ACHN (cell line): ENCODE results near the gene DSC1.
"Not testable (repeated sequence)": the region's sequence is repeated elsewhere in the genome, so short reads cannot be mapped to it uniquely, and the experiment has no call there.

ENCODE experiments used
- DNase-seq: peaks from one replicate; pipeline ENCODE4 v3.0.0-alpha.2; 2015
- in situ Hi-C: cut with HindIII; loops from 2 replicates; pipeline ENCODE4 v1.10.0; 2017; ENCODE audit warnings: low sequenced_read_pairs, low pct_ligation_motif_present, low pct_unique_long_range_greater_than_20kb

Gene DSC1

DNA sequence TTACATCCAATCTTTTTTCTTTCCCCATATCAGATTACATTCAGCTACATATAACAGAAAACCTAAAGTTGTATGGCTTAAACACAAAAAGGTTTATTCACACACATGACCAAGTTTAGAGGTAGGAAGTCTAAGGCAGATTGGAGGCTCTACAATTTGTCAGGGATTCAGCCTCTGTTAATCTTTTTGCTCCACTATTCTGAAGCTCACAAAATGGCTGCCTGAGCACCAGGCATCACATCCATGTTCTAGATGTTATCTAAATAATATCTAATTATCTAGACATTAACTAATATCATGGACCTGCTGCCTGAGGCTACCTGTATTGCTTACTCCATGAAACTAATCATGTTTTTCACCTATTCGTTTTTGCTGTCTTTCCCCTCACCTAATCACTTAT is 36.8 kb downstream of the DSC1 start:
- in situ Hi-C loops = no loop called here

DNA sequence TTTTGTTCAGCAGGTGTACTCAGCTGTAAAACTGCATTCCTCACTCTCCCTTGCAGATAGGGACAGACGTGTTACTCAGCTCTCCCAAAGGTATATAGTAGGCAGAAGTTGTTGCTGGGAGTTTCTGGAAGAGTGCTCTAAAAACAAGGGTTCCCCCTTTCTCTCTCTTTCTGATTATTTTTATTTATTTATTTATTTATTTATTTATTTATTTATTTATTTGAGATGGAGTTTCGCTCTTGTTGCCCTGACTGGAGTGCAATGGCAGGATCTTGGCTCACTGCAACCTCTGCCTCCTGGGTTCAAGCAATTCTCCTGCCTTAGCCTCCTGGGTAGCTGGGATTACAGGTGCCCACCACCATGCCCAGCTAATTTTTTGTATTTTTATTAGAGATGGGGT is 39.5 kb downstream of the DSC1 start:
- DNase-seq, in situ Hi-C loops: not testable (repeated sequence)

More for the DNA sequence above, 36.8 kb downstream of the DSC1 start:
- no peak for DNase-seq

DNA sequence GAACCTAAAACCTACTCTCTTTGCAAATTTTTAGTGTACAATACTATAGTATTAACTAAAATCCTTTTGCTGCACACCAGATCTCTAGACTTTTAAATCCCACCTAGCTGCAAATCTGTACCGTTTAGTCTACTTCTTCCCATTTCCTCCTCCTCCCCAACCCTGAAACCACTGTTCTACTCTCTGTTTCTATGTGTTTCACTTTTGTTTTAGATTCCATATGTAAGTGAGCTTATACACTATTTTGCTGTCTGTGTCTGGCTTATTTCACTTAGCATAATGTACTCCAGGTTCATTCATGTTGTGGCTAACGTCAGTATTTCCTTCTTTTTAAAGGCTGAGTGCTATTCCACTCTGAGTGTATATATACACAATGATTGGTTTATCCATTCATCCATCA is 42.1 kb downstream of the DSC1 start:
- DNase-seq = no peak
- in situ Hi-C loops = no loop called here

DNA sequence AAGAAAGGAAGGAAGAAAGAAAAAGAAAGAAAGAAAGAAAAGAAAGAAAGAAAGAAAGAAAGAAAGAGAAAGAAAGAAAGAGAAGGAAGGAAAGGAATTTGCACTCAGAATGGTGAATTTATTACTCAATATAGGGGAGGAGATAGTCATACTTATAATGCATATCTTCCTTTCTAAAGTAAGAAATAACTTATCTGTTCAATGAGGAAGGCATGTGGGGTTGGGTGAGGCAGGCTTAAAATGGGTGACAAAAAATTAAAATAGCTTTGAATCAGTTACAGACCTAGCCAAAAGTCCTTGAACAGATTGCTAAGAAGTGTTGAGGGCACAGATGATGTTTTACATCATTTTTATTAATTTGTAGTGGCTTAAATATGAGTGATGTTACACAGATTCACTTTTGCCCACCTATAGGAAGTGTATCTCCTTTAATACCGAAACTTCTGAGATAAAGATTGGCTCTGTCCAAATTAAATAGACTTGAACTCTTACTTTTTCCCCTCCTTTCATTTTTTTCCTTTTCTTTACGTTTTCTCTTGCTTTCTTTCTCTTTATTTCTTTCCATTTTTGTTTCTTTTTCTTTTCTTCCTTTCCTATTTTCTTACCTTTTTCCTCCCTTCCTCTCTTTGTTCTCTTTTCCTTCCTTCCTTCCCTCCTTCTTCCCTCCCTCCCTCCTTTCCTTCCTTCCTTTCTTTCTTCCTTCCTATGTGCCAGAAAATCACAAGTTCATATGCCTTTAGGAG is 45.6 kb downstream of the DSC1 start:
- DNase-seq = no peak
- in situ Hi-C loops = no loop called here

DNA sequence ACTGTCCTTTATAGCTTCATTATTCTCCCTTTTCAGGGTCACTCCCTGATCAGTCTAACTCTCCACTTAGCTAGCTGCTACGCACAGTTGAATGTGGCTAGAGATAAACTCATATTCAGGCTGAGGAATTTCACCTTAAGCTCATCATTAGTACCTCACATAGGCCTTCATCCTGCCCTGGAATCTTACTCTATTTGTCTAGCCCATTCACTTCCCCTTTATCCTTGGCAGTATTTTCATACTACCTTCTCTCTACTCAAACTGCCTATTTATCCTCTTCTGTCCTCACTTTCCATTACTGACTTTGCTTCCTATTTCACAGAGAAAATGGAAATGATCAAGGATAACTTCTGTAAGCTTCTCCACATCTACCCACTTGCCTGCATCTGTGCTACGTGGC is 49.9 kb downstream of the DSC1 start:
- no peak for DNase-seq
- in situ Hi-C loops = no loop called here

DNA sequence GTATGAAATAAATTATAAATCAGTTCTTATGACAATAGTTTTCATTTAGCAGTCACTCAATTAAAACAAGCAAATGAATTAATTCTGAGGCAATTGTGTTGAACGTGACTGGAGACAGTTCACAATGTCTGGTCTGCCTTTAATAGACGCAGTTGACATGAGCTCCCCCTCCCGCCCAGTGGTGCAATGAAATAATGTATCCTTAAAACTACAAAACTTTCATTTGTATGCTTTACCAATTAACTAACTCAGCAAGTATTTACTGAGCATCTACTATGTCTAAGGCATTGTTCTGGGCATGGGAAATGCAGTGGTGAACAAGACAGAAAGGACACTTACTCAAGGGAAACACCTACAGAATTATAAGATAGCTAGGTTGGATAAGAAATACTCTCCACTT is 56.9 kb downstream of the DSC1 start:
- no peak for DNase-seq
- in situ Hi-C loops = no loop called here

DNA sequence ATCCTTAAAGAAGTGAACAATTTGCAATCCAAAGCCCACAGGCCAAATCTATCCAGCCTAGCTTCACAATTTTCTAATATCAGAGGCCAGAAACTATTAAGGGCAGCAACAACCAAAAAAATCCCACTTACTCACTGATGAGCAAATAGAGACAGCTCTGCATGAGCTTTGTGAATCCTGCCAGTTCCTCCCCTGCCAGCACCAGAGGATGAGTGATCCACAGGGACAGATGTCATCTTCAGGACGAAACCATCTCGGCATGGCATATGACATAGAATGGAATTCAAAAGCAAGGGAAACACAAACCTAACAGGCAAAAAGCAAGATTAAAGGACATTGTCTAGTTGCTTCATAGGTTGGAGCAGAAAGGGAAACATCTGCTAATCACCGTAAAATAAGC is 58.2 kb downstream of the DSC1 start:
- no peak for DNase-seq
- in situ Hi-C loops = no loop called here

DNA sequence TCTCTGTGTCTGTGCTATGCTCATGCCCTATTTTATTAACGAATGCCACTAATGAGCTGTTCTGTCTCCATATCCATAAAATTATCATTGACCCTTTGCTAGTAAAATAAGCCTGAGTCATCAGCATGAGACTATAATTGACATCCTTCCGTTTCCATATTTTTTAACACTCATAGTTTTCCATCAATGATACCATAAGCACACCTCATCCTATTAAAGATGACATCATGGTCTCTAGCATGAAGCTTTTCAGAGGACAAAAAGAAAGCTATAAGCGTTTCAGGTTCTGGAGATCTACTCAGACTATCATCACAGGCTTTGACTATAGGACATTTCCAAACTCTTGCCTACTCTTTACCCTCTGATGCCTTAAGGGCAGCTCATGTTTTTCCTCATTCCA is 59.2 kb downstream of the DSC1 start:
- no peak for DNase-seq

DNA sequence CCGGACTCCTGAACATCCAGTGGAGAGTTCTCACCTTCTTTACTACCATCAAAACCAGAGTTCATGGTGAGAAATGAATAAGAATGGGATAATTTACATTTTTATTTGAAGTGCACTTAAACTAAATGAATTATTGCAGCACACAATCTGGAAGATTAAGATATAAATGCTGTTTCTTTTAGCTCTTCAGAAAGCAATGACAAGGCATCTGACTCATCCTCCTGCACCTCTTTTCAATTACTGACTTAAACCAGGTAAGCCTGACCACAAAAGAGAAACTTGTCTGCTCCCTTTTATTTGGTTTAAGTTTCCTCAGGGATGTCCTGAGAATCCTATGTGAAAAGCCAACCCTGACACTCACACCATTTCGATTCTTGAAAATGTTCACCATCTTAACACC is 59.7 kb downstream of the DSC1 start:
- DNase-seq = no peak
- in situ Hi-C loops = no loop called here

More for the DNA sequence above, 59.2 kb downstream of the DSC1 start:
- in situ Hi-C loops = no loop called here

DNA sequence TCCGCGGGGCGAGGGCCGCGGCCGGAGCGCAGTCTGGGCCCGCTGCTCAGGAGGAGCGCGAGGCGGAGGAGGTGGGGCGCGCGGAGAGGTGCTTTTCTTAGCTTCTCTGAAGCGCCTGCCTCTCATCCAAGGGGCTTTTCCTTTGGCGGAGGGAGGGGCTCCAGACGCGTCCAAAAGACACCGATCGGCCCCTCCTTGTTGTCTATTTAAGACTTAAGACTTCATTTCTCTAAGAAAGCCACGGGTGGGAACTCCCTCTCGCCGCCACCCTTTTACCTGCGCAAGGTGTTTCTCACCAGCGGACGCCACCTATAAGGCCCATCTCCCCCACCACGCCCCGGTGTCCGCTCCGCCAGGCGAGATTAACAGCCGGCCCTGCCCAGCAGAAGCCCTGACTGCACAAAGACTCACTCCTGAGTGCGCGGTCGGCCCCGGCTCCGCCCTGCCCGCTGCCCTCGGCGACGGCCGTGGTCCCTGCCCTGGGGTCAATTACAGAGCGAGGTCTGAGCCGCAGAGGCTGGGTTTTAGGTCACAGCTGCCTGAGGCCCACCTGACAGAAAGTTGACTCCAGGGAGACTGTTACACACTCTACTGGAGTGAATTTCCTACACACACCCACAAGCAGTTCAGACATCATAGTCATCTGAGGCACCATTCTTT is 60.5 kb downstream of the DSC1 start, which contains the start of gene DSC2:
DSC2 (minus strand) TSS at position 397 of the 660 bp plus-strand sequence. CDS start 450 bp downstream, outside the sequence.
- in situ Hi-C loops = no loop called here

DNA sequence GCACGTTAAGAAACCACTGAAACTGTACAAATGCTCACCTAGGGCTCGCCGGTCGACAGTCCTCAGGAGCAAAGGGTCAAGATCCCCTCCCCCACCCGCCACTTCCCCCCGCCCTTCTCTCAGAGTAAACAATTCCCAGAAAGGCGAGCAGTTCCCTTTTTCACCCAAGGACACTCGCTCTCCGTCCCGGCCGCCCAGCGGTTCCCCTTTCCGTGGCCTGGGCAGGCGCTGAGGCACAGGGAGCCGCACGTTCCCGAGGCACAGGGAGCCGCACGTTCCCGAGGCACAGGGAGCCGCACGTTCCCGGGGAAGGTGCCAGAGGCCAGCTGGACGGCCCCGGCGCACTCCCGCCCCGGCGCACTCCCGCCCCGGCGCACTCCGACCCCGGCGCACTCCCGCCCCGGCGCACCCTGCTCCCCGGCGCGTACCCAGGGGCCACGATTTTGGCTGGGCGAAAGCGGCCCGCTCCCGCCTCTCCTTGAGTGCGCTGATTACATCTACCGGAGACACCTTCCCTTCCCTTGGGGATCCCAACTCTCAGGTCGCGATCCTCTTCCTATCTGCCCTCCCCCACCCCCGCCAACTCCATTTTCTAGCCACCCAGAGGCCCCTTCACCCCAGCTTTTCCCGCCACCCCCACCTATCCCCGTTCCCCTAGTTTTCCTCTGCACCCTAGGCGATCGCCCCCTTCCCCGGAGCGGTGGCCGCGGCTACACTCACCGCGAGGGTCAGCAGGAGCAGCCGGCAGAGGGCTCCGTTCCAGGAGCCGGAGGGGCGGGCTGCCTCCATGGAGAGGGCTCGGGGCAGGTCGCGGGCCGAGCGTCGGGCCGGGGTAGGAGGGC is 61.3 kb downstream of the DSC1 start:
- in situ Hi-C loops = no loop called here
- DNase-seq = peak; percentile 5

More for the DNA sequence above, 60.5 kb downstream of the DSC1 start, which contains the start of gene DSC2:
- no peak for DNase-seq

DNA sequence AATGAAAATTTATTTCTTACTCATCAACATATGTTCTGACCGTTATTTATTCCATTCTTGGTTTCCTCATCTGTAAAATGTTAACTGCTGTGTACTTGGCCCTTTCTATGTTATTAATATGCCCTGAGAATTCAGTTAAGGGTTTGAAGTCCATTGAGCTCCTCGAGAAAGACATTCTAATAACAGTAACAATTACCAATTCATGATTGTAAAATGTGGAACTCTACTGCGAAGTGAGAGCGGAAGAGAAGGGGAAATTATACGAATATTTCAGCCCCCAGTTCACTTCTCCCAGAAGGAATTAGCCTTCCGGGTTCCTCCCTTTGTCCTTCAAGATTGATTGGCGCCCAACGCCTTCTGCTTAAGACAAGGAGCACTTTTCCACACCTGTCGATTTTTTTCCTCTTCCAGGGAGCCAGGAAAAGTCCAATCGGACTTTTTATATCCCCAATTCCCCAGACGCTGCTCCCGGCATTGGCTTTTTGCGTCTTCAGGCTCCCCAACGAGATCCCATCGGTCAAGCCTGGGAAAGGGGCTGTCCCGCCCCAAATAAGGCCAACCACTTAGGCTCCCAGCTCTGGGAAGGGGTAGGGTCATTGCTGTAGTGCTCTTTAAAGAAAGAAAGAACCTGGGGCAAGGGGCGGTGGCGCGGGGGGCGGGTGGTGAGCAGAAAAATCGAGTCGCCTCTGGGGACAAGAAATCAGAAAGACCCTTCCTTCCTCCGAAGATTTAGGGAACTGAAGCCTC is 62.0 kb downstream of the DSC1 start:
- in situ Hi-C loops = no loop called here
- DNase-seq = no peak

DNA sequence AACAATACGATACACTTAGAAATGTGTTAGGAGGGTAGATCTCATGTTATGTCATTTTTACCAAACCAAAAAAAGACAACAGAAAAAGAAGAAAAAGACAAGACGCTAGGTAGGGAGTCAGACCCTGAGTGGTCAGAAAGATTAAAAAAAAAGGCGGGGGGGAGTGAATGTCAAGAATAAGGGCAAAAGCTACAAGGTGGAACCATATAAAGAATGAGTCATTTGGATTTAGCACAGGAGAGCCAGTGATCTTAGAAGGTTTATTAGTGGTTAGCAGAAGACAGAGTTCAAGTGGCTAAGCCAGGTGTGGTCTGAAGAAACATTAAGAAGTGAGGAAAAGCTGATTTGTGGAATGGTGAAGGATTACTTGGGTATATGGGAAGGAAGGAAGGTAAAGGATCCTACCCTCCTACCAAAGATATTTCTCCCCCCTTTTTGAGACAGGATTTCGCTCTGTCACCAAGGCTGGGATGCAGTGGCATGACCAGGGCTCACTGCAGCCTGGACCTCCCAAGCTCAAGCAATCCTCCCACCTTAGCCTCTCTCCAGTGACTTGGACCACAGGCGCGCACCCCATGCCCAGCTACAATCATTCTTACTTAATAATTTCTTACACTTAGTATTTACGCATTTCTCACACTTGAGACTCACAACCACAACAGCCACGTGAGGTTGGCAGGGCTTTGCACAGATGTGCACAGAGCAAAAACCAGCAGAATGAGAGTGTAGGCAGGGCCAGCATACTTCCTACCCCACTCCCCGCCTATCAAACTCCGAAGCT is 63.0 kb downstream of the DSC1 start:
- DNase-seq = no peak
- in situ Hi-C loops = no loop called here

DNA sequence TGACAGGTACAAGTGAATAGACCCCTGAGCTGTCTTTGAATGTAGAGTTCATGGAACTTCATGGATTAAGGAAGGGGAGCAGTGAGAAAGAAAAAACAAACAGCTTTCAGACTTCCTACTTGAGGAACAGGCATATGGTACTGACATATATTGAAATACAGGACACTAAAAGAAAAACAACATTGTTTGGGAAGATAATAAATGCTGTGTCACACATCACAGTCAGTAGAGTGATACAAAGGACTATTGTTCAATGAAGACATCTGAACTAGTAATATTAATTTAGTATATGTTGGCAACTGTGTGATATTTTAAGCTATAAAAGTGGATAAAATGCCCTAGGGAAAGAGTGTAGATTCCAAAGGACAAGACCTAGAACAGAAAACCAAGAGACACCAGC is 63.8 kb downstream of the DSC1 start:
- in situ Hi-C loops = no loop called here
- no peak for DNase-seq

DNA sequence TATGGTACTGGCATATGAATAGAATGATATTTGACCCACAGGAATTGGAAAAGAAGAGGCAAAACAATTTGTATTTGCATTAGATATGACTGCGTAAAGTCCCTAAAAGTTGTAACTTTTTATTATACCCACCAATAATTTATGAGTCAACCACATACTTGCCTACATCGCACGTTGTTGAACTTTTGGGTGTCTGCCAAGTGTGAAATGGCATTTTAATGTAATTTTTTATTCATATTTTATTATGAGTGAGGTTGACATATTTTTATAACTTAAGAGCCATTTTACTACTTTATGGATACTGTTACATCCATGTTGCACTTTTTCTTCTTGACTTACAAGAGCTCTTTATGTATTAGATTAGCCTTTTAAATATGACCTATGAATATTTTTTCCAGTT is 65.0 kb downstream of the DSC1 start:
- no peak for DNase-seq
- in situ Hi-C loops = no loop called here

DNA sequence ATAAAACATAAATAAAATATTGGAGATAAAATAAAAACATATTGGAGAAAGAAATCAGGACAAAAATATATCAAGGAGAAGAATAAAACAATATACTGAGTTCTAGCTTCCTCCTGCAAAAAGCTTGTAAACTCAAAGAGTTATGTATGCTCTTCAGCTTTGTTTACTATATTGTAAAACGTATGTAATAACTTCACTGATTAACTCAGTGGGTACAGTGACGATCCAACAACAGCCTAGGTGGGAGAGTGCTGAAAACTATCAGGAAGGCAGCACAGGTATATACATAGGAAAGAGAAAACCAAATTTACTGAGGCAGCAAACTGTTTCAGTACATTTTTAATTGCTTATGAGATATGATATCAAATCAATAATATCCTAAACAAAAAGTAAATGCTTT is 68.8 kb downstream of the DSC1 start:
- in situ Hi-C loops = no loop called here
- no peak for DNase-seq

DNA sequence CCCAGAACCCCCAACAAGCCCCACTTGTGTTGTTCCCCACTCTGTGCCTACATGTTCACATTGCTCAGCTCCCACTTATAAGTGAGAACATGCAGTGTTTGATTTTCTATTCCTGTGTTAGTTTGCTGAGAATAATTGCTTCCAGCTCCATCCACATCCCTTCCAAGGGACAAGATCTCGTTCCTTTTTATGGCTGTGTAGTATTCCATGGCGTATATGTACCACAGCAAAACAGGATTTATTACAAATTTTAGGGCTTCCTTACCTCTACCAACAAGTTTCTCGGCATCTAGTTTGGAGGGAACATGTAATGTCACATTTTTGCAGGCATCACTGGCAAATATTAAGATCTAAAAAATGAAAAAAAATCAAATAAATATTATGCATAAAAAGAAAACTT is 69.4 kb downstream of the DSC1 start:
- in situ Hi-C loops = no loop called here
- DNase-seq = no peak

DNA sequence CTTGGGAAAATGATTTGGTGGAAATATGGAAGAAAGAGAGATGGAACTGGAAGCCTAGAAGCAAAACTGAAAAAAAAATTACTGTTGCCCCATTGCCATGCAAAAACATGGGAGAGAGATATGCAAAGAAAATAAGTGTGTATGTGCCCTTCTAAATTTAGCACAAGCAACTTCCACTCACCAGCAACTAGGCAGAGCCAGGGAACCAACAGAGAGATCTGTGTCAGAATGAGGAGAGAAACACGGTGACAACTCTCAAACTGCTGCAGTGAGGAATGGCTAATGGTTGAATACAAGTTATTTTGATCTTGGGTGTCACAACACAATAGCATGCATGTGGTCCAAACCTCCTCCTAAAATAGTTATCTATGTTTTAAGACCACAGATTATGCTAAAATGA is 71.3 kb downstream of the DSC1 start:
- DNase-seq = no peak
- in situ Hi-C loops = no loop called here
